ENCODE results near the gene USP47.

The USP47 gene, protein sequence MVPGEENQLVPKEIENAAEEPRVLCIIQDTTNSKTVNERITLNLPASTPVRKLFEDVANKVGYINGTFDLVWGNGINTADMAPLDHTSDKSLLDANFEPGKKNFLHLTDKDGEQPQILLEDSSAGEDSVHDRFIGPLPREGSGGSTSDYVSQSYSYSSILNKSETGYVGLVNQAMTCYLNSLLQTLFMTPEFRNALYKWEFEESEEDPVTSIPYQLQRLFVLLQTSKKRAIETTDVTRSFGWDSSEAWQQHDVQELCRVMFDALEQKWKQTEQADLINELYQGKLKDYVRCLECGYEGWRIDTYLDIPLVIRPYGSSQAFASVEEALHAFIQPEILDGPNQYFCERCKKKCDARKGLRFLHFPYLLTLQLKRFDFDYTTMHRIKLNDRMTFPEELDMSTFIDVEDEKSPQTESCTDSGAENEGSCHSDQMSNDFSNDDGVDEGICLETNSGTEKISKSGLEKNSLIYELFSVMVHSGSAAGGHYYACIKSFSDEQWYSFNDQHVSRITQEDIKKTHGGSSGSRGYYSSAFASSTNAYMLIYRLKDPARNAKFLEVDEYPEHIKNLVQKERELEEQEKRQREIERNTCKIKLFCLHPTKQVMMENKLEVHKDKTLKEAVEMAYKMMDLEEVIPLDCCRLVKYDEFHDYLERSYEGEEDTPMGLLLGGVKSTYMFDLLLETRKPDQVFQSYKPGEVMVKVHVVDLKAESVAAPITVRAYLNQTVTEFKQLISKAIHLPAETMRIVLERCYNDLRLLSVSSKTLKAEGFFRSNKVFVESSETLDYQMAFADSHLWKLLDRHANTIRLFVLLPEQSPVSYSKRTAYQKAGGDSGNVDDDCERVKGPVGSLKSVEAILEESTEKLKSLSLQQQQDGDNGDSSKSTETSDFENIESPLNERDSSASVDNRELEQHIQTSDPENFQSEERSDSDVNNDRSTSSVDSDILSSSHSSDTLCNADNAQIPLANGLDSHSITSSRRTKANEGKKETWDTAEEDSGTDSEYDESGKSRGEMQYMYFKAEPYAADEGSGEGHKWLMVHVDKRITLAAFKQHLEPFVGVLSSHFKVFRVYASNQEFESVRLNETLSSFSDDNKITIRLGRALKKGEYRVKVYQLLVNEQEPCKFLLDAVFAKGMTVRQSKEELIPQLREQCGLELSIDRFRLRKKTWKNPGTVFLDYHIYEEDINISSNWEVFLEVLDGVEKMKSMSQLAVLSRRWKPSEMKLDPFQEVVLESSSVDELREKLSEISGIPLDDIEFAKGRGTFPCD (N-terminal part only)

GRCh38 chr11:11841723-11842420 is at the start of gene USP47:
USP47 (plus strand) TSS chr11:11841972; CDS start chr11:11842186, 214 bp downstream.
- FAIRE-seq = no peak

GRCh38 chr11:11793073-11793472 is 48.7 kb upstream of the USP47 start:
- no peak for FAIRE-seq
- no peak for DNase-seq (ENCODE audit: low spot score)

More at GRCh38 chr11:11841723-11842420, at the start of gene USP47:
- peak; percentile 69 for DNase-seq (ENCODE audit: low spot score)

GRCh38 chr11:11798586-11799438 is 43.0 kb upstream of the USP47 start:
- DNase-seq (ENCODE audit: low spot score) = peak; percentile 49
- peak; percentile 40 for FAIRE-seq

GRCh38 chr11:11805228-11805627 is 36.5 kb upstream of the USP47 start:
- FAIRE-seq = no peak
- DNase-seq (ENCODE audit: low spot score) = no peak

DNA sequence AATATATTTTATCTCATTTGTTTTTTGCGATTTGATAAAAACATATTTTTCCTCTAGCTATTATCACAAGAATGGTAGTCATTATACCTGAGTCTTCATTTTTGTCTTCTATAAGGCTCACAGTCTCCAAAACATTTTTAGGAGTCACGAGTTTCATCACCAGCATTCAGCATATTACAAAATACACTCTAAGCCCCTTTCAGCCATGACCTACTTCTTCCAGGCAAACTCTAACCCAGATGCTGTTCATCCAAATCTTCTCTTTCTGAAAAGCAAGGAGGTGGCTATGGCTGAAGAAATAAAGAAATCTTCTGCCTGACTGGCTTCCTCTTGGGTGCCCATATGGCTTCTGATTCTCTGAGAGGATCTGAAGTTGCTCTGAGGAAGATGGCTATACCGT is 35.7 kb upstream of the USP47 start:
- DNase-seq (ENCODE audit: low spot score) (no peak), FAIRE-seq (no peak)

- FAIRE-seq = no peak
- DNase-seq (ENCODE audit: low spot score) = no peak
These were observed 35.2 kb upstream of the USP47 start for GRCh38 chr11:11806586-11806985.

- no peak for FAIRE-seq
- no peak for DNase-seq (ENCODE audit: low spot score)
These were observed 33.7 kb upstream of the USP47 start for GRCh38 chr11:11807811-11808782.

DNA sequence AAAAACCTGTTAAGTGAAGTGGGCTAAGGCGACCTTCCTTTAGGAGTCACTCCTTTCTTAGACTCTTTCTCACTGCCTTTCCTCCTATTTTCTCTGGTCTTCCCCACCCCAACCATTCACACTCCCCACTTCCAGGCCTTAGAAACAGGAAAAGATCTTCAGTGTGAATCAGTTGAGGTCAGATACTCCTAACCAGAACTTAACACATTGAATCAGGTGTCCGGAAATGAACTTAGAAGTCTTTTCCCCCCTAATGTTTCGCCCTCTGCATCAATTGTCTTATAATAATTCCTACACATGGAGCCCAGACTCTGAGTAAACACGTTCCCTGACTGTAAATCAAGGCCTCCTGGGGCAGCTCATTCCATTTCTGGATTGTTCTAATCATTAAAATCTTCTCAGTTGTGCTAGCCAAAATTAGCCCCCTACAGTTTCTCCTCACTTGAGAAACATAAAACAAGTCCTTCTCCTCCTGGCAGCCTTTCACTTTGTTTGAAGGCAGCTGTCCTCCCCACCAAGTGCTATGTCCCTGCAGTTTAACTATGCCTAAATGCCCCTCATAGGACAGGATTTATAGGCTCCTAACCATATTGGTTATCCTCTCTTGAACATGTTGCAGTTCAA is 32.7 kb upstream of the USP47 start:
- DNase-seq (ENCODE audit: low spot score) (no peak), FAIRE-seq (no peak)

DNA sequence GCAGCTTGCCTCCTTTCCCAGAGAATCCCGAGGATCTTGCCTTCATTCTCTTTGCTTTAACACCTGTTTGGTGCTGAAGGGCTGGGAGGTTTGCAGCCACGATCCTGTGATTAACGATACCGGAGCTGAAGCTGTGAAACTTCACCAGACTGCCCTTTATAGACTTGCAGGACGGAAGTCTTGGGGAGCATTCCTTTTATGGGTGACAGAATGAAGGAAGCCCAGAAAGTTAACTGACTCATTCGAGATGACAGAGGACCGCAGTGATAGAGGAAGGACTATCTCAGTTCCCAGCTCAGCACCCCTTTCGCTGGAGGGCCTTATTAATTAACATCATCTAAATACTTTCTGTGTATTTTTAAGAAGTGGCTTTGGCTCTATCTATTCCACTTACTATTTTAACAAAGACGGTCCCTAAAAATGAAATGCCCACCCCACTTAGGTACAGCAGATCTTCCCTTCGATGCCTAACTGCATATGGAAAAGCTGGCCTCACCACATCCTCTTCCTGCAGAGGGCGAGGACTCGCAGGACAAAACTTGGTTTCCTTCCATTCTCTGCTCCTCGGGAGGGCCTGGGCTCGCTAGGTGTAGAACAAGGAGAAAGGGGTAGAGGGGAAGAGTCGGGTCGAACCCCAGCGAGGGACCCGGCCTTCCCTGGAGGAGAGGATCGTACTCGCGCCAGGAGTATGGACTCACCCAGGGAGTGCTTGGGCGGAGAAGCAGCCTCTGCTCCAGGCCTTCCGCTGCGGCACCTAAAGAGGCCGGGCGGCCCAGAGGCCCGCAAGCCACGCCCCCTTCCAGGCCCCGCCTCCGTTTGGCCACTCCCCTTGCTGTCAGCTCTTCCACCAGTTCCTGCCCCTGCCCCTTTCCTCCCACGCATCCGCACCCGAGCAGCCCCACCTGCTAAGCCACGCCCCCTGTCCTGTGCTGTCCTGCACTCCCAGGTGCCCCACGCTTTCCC is 30.7 kb upstream of the USP47 start:
- DNase-seq (ENCODE audit: low spot score) = no peak
- FAIRE-seq = no peak

DNA sequence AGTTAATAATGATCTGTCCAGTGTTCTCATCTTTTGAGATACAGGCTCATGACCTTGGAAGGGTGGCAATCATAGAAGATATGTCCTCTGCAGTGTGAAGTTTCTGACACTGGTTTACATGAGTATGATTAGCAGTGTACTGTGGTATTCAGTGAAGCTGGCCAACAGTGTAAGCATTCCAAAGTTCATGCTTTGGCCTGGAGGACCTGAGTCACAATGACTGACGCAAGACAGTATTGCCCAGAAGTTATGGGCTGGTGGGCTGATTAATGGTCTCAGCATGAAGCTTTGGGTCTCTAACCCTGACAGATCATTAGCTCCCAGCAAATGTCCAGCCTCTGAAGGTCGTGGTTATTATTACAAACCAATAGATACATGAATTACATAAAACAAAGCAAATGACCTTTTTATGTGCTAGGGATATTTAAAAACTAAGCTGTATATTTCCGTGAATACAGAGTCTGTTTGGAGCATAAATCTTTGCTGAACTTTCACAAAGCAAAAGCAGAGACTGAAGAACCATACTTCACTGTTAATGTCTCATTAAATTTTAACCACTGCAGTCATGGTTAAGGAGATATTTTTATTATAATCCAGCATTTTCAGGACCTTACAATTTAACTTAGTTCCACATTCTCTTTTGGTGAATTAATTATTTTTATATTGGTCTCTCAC is 28.3 kb upstream of the USP47 start:
- DNase-seq (ENCODE audit: low spot score) (peak; percentile 87), FAIRE-seq (peak; percentile 95)

GRCh38 chr11:11814614-11815452 is 26.9 kb upstream of the USP47 start:
- FAIRE-seq (no peak), DNase-seq (ENCODE audit: low spot score) (no peak)

- DNase-seq (ENCODE audit: low spot score) (no peak), FAIRE-seq (no peak)
These were observed 25.1 kb upstream of the USP47 start for GRCh38 chr11:11816511-11817314.

GRCh38 chr11:11817957-11818356 is 23.8 kb upstream of the USP47 start:
- no peak for FAIRE-seq
- DNase-seq (ENCODE audit: low spot score) = no peak

- no peak for DNase-seq (ENCODE audit: low spot score)
- no peak for FAIRE-seq
These were observed 23.1 kb upstream of the USP47 start for GRCh38 chr11:11818529-11819121.
